Astrocyte (in vitro differentiated cells and primary cell): Measurements from ENCODE around the gene G3BP1. TPM values are rescaled to one million over a fixed set of nuclear protein-coding genes. Genes with fewer than 3 reads are reported as not detected.
A peak's percentile ranks its signal among the peaks of the same experiment; 100 is the strongest.
"Not testable (repeated sequence)": the region's sequence is repeated elsewhere in the genome, so short reads cannot be mapped to it uniquely, and the experiment has no call there.

Experiments used
- DNase-seq: peaks from one replicate; pipeline ENCODE4 v3.0.0-alpha.2; 2010; ENCODE audit warnings: low read depth
- FAIRE-seq: peaks from 2 replicates; lab custom pipeline; 2011; peaks lifted over from hg19 to GRCh38; lab: Jason Lieb, UNC
- H2AFZ ChIP-seq: 2 replicates; pipeline ENCODE4 v1.6.0; 2012; ENCODE audit warnings: low read depth, low read length, inconsistent platforms
- H3K27ac ChIP-seq: 2 replicates; pipeline ENCODE4 v1.5.1; 2011; ENCODE audit warnings: low read depth, low read length, inconsistent platforms
- H3K27me3 ChIP-seq: 2 replicates; pipeline ENCODE4 v1.6.0; 2011; ENCODE audit warnings: low read length, inconsistent platforms; ENCODE audit not compliant: insufficient read depth
- H3K36me3 ChIP-seq: 2 replicates; pipeline ENCODE4 v1.5.1; 2011; ENCODE audit warnings: low read length, inconsistent platforms; ENCODE audit not compliant: insufficient read depth
- H3K4me1 ChIP-seq: 2 replicates; pipeline ENCODE4 v1.5.1; 2011; ENCODE audit warnings: low read length, inconsistent platforms; ENCODE audit not compliant: insufficient read depth
- H3K4me2 ChIP-seq: 2 replicates; pipeline ENCODE4 v1.6.0; 2012; ENCODE audit warnings: low read length, inconsistent platforms
- H3K4me3 ChIP-seq: 2 replicates; pipeline ENCODE4 v1.5.1; 2011; ENCODE audit warnings: low read depth, mild to moderate bottlenecking, low read length, inconsistent platforms; ENCODE audit not compliant: insufficient read depth
- H3K79me2 ChIP-seq: 2 replicates; pipeline ENCODE4 v1.6.0; 2012; ENCODE audit warnings: mild to moderate bottlenecking, low read length, inconsistent platforms; ENCODE audit not compliant: insufficient read depth
- H3K9ac ChIP-seq: 2 replicates; pipeline ENCODE4 v1.6.0; 2012; ENCODE audit warnings: mild to moderate bottlenecking, low read length, inconsistent platforms
- H3K9me3 ChIP-seq: 2 replicates; pipeline ENCODE4 v1.5.1; 2012; ENCODE audit warnings: low read depth, mild to moderate bottlenecking, low read length, inconsistent platforms; ENCODE audit not compliant: insufficient read depth
- H4K20me1 ChIP-seq: 2 replicates; pipeline ENCODE4 v1.6.0; 2012; ENCODE audit warnings: low read length, inconsistent platforms; ENCODE audit not compliant: insufficient read depth
- H3K27ac Mint-ChIP-seq: one replicate; pipeline ENCODE4 v1.8.0; 2021; ENCODE audit warnings: mild to moderate bottlenecking, mixed read lengths; ENCODE audit not compliant: unreplicated experiment
- H3K27me3 Mint-ChIP-seq: one replicate; pipeline ENCODE4 v1.8.0; 2021; ENCODE audit warnings: low read depth, mixed read lengths; ENCODE audit not compliant: unreplicated experiment
- H3K36me3 Mint-ChIP-seq: one replicate; pipeline ENCODE4 v1.8.0; 2021; ENCODE audit warnings: low read depth, mixed read lengths; ENCODE audit not compliant: unreplicated experiment
- H3K4me1 Mint-ChIP-seq: one replicate; pipeline ENCODE4 v1.8.0; 2021; ENCODE audit warnings: low read depth, mixed read lengths; ENCODE audit not compliant: unreplicated experiment
- H3K4me3 Mint-ChIP-seq: one replicate; pipeline ENCODE4 v1.8.0; 2021; ENCODE audit warnings: mild to moderate bottlenecking, moderate library complexity, mixed read lengths; ENCODE audit not compliant: unreplicated experiment
- H3K9me3 Mint-ChIP-seq: one replicate; pipeline ENCODE4 v1.8.0; 2021; ENCODE audit warnings: mild to moderate bottlenecking, mixed read lengths; ENCODE audit not compliant: unreplicated experiment
- EZH2 ChIP-seq: IDR thresholded peaks from 2 replicates; pipeline ENCODE4 v1.6.1; 2012; ENCODE audit warnings: mild to moderate bottlenecking, low read length, inconsistent platforms; ENCODE audit not compliant: insufficient read depth
- total RNA-seq: library from RNA; stranded (reverse); gene quantifications from 2 replicates; pipeline ENCODE4 v1.2.1, GENCODE V29; 2021
- TF ChIP-seq, protein P1 (sequence below): IDR thresholded peaks from 2 replicates; pipeline ENCODE4 v1.5.1; 2011; ENCODE audit warnings: low read depth, mild to moderate bottlenecking, inconsistent platforms, low read length, moderate library complexity; ENCODE audit not compliant: insufficient read depth

G3BP1 gene
- total RNA-seq, 1 donor from 2014 or later: 246 TPM

- peaks cover 4% of the 10 kb centered on the region for H3K36me3 ChIP-seq
- Mint-ChIP-seq H3K4me3 (no peak overlapping the region), H3K27me3 (no peaks in the 10 kb centered on the region), H3K9me3 (no peaks in the 10 kb centered on the region), H3K36me3 (no peaks in the 10 kb centered on the region), H3K27ac (no peak overlapping the region), H3K4me1 (no peaks in the 10 kb centered on the region)
- no peaks in the 10 kb centered on the region for H3K79me2 ChIP-seq
- H2AFZ ChIP-seq: no peak overlapping the region
- TF ChIP-seq, protein P1, sequence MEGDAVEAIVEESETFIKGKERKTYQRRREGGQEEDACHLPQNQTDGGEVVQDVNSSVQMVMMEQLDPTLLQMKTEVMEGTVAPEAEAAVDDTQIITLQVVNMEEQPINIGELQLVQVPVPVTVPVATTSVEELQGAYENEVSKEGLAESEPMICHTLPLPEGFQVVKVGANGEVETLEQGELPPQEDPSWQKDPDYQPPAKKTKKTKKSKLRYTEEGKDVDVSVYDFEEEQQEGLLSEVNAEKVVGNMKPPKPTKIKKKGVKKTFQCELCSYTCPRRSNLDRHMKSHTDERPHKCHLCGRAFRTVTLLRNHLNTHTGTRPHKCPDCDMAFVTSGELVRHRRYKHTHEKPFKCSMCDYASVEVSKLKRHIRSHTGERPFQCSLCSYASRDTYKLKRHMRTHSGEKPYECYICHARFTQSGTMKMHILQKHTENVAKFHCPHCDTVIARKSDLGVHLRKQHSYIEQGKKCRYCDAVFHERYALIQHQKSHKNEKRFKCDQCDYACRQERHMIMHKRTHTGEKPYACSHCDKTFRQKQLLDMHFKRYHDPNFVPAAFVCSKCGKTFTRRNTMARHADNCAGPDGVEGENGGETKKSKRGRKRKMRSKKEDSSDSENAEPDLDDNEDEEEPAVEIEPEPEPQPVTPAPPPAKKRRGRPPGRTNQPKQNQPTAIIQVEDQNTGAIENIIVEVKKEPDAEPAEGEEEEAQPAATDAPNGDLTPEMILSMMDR: no peak
- TF ChIP-seq EZH2: no peak
- H4K20me1 ChIP-seq: peaks cover 34% of the 10 kb centered on the region
- H3K9ac ChIP-seq: no peak overlapping the region
- H3K27me3 ChIP-seq: no peaks in the 10 kb centered on the region
- FAIRE-seq (no peak), DNase-seq (no peak)
- H3K4me3 ChIP-seq: no peak overlapping the region
- no peak overlapping the region for H3K4me2 ChIP-seq
- no peaks in the 10 kb centered on the region for H3K9me3 ChIP-seq
- no peak overlapping the region for H3K27ac ChIP-seq
- H3K4me1 ChIP-seq: no peaks in the 10 kb centered on the region
Measured at GRCh38 chr5:151822141-151822540, 50.4 kb downstream of the G3BP1 start.

DNA sequence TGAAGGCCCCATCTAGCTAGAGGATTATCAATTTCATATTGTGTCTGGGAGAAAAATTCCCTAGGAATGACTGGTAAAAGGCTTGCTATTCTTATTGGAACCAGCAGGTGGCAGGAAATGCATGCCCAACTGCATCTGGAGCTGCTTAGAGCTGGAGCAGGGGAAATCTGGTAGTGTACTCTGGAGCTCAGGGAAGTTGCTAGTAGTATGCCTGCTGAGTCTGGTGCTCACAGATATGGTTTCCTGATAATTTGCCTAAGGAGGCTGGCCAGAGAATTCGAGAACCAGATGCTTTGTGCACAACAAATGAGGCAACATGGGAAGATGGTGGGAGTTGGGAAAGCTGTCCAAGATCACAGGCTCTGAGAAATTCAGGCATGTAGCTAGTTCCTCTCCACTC, 53.7 kb downstream of the G3BP1 start:
- Histone ChIP-seq H2AFZ (no peak overlapping the region), H3K79me2 (no peaks in the 10 kb centered on the region), H3K9ac (no peak overlapping the region), H3K4me2 (no peak overlapping the region), H4K20me1 (peaks cover 30% of the 10 kb centered on the region), H3K27ac (no peak overlapping the region), H3K36me3 (peaks cover 3% of the 10 kb centered on the region), H3K4me1 (no peaks in the 10 kb centered on the region), H3K4me3 (no peak overlapping the region), H3K27me3 (no peaks in the 10 kb centered on the region), H3K9me3 (no peaks in the 10 kb centered on the region)
- DNase-seq: peak; percentile 34
- peak; percentile 92 for FAIRE-seq
- Mint-ChIP-seq H3K4me1 (no peaks in the 10 kb centered on the region), H3K27ac (no peak overlapping the region), H3K36me3 (no peaks in the 10 kb centered on the region), H3K27me3 (no peaks in the 10 kb centered on the region), H3K9me3 (peaks cover 2% of the 10 kb centered on the region), H3K4me3 (no peak overlapping the region)
- no peak for TF ChIP-seq EZH2
- TF ChIP-seq, protein P1: peak; percentile 97

DNA sequence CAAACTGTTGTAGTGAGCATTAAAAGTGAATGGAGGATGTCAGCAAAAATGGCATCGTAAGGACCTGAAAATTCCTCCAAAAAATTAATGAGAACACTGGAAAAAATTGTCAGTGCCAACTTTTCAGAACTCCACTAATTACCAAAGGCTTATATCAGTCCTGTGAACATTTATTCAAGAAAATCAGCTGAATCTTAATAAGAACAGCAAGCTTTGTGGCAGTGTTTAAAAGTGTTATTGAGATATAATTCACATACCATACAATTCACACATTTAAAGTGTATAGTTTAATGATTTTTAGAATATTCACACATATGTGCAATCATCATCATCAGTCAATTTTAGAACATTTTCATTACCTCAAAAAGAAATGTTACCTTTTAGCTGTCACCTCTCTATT, 57.6 kb downstream of the G3BP1 start:
- Mint-ChIP-seq H3K36me3 (peaks cover 25% of the 10 kb centered on the region), H3K4me1 (no peaks in the 10 kb centered on the region), H3K4me3 (no peak overlapping the region), H3K27ac (no peak overlapping the region), H3K27me3 (no peaks in the 10 kb centered on the region), H3K9me3 (peaks cover 34% of the 10 kb centered on the region)
- Histone ChIP-seq H3K4me2 (no peak overlapping the region), H3K36me3 (peaks cover 3% of the 10 kb centered on the region), H3K4me3 (no peak overlapping the region), H3K9me3 (peaks cover 7% of the 10 kb centered on the region), H4K20me1 (peaks cover 16% of the 10 kb centered on the region), H3K9ac (no peak overlapping the region), H3K27ac (no peak overlapping the region), H3K27me3 (no peaks in the 10 kb centered on the region), H3K79me2 (no peaks in the 10 kb centered on the region), H3K4me1 (no peaks in the 10 kb centered on the region), H2AFZ (no peak overlapping the region)
- DNase-seq (no peak), FAIRE-seq (no peak)
- no peak for TF ChIP-seq EZH2
- TF ChIP-seq, protein P1: no peak

- not testable (repeated sequence) for FAIRE-seq, DNase-seq, H3K36me3 ChIP-seq, H3K27me3 Mint-ChIP-seq, H3K4me1 ChIP-seq, H3K27me3 ChIP-seq, H2AFZ ChIP-seq, H3K4me3 ChIP-seq, H3K9me3 ChIP-seq, H3K4me2 ChIP-seq, H3K79me2 ChIP-seq, H3K27ac Mint-ChIP-seq, H3K4me3 Mint-ChIP-seq, H4K20me1 ChIP-seq, H3K9ac ChIP-seq, H3K27ac ChIP-seq, H3K4me1 Mint-ChIP-seq
- H3K9me3 Mint-ChIP-seq: peaks cover 51% of the 10 kb centered on the region
- peaks cover 25% of the 10 kb centered on the region for H3K36me3 Mint-ChIP-seq
Measured at GRCh38 chr5:151832843-151833242, 61.1 kb downstream of the G3BP1 start.
